MG63 (cell line): Measurements from ENCODE around the gene ARHGAP18. TPM values are rescaled to one million over a fixed set of nuclear protein-coding genes. Genes with fewer than 3 reads are reported as not detected.

ENCODE experiments used
- DNase-seq: peaks from one replicate; pipeline ENCODE4 v3.0.0-alpha.2; 2020
- H3K27me3 ChIP-seq: fragments of 250-450 bp; sonication (Bioruptor Pico); 2 replicates; pipeline ENCODE4 v1.5.1; 2020; ENCODE audit warnings: mild to moderate bottlenecking, moderate library complexity
- H3K36me3 ChIP-seq: fragments of 250-450 bp; sonication (Bioruptor Pico); 2 replicates; pipeline ENCODE4 v1.5.1; 2020; ENCODE audit warnings: mild to moderate bottlenecking, moderate library complexity
- H3K4me3 ChIP-seq: fragments of 250-450 bp; sonication (Bioruptor Pico); 2 replicates; pipeline ENCODE4 v1.5.1; 2020; ENCODE audit warnings: mild to moderate bottlenecking, moderate library complexity
- H3K9me3 ChIP-seq: fragments of 250-450 bp; sonication (Bioruptor Pico); 2 replicates; pipeline ENCODE4 v1.5.1; 2020; ENCODE audit warnings: mild to moderate bottlenecking, moderate library complexity
- total RNA-seq: library from RNA; depleted of rRNA; stranded (reverse); fragments of >200 nt; shearing (Covaris generic); gene quantifications from 2 replicates; pipeline ENCODE4 v1.2.3, GENCODE V29; 2014; ENCODE audit warnings: low replicate concordance

Gene ARHGAP18
- total RNA-seq, 1 experiment from 2014 or later: 31.7 TPM

DNA sequence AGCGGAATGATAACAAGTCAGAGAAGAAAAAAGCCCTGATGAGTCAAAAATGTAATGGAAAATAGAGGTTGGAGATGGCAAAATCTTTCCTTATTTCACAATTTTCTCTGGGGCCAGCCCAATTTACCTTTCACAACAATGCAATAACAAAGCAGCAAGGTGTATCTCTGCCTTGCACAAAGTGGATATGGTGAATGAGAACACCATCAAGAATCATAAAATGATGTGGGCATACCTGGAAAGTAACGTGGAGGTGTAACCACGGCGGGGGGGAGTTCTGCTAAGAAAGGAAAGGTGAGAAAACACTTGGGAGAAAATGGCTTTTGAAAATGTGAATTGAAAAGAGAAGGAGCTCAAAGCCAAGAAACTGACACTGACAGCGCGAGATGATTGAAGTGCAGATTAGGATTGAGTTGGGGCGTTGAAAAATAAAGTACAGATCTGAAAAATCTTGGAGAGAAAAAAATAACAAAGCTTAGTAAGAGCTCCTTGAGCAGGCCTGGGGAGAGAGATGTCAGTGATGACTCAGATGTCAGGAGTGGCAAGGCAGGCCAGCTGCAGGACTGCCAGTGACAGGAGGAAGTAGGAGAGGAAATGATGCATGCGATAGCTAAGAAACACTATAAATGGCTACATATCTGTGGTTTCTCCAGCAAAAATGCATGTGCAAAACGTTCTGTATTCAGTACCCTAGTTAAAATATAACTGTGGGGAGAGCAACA, 26.2 kb downstream of the ARHGAP18 start:
- DNase-seq: peak; percentile 95
- no peaks in the 10 kb centered on the region for H3K9me3 ChIP-seq
- H3K27me3 ChIP-seq: no peaks in the 10 kb centered on the region
- H3K36me3 ChIP-seq: no peaks in the 10 kb centered on the region; the same call in none of the 2 replicates
- H3K4me3 ChIP-seq: no peak overlapping the region

GRCh38 chr6:129681913-129682205, 28.1 kb downstream of the ARHGAP18 start:
- no peak overlapping the region for H3K4me3 ChIP-seq
- no peaks in the 10 kb centered on the region; the same call in 1 of the 2 replicates for H3K36me3 ChIP-seq
- no peaks in the 10 kb centered on the region for H3K27me3 ChIP-seq
- DNase-seq: no peak
- no peaks in the 10 kb centered on the region for H3K9me3 ChIP-seq

GRCh38 chr6:129680633-129681032, 29.3 kb downstream of the ARHGAP18 start:
- DNase-seq: peak; percentile 27
- no peak overlapping the region for H3K4me3 ChIP-seq
- no peaks in the 10 kb centered on the region; the same call in 1 of the 2 replicates for H3K36me3 ChIP-seq
- H3K9me3 ChIP-seq: no peaks in the 10 kb centered on the region
- no peaks in the 10 kb centered on the region for H3K27me3 ChIP-seq

DNA sequence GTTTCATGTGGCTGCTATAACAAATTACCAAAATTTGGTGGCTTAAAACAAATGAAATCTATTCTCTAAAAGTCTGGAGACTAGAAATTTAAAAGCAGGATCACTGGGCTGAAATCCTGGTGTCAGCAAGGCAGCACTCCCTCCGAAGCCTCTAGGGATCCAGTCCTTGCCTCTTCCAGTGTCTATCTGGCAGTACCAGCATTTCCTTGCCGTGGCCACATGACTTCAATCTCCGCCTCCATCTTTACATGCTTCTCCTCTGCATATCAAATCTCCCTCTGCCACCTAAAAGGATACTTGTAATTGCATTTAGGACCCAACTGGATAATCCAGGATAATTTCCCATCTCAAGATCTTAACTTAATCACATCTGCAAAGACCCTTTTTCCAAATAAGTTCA, 30.2 kb downstream of the ARHGAP18 start:
- H3K9me3 ChIP-seq: no peaks in the 10 kb centered on the region
- no peaks in the 10 kb centered on the region for H3K27me3 ChIP-seq
- peak; percentile 53 for DNase-seq
- H3K4me3 ChIP-seq: peak overlapping the region; percentile 18
- H3K36me3 ChIP-seq: no peaks in the 10 kb centered on the region; the same call in none of the 2 replicates

- Histone ChIP-seq H3K9me3 (no peaks in the 10 kb centered on the region), H3K36me3 (no peaks in the 10 kb centered on the region; the same call in none of the 2 replicates), H3K4me3 (peak overlapping the region; percentile 18), H3K27me3 (no peaks in the 10 kb centered on the region)
- DNase-seq: no peak
Observed at GRCh38 chr6:129679275-129679674, 30.7 kb downstream of the ARHGAP18 start.

DNA sequence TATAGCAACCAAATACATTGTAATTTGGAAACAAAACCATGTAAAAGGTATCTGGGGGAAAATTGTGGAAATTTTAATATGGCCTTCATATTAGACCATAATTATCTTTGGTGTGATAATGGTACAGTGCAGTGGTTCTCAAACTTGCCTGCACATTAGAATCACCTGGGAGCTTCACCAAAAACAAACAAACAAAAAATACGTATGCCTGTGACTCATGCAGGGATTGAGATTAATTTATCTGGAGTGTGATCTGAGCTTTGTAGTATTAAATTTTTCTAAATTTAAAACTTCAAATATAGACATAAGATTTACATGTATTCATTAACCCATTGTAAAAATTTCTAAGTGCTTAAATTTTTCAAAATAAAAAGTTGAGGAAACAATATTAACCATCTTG, 31.5 kb downstream of the ARHGAP18 start:
- Histone ChIP-seq H3K4me3 (no peak overlapping the region), H3K36me3 (no peaks in the 10 kb centered on the region; the same call in none of the 2 replicates), H3K27me3 (no peaks in the 10 kb centered on the region), H3K9me3 (no peaks in the 10 kb centered on the region)
- no peak for DNase-seq

- Histone ChIP-seq H3K4me3 (no peak overlapping the region), H3K36me3 (no peaks in the 10 kb centered on the region; the same call in none of the 2 replicates), H3K9me3 (no peaks in the 10 kb centered on the region), H3K27me3 (no peaks in the 10 kb centered on the region)
- no peak for DNase-seq
Observed at GRCh38 chr6:129677620-129678325, 32.2 kb downstream of the ARHGAP18 start.

DNA sequence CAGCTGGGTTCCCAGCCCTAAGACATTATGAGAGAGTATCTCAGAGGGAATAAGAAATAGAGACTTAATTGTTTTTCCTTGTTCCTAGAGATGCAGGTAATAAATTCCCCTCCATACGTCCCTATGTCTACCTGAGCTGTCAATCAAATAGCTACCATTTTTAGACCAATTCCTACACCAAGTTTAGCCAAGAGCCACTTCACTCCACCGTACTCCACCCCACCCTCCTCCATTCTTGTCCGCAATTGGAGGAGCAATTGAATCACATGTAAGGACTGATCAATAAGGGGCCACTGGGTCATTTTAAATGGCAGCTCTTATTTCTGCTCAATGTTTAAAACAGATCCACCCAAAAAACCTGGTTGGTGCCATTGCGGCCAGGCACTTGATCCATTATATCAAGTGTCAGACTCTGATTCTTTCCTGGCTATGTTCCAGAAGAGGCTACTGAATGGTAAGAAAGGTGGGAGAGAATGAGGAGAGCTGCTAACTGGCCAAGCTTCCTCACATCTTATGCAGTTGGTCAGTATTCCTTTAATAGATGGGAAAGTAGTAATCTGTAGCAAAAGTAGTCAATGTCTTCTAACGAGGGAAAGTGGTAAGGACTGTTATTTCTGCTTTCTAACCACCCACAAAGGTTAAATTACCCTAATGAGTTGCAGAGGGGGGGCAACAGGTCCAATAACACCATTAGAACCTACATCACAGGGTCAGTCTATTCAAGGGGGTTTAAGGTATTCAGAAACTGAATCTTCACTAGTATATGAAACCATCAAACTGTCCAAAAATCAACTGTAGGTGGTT, 34.1 kb downstream of the ARHGAP18 start:
- H3K9me3 ChIP-seq: no peaks in the 10 kb centered on the region
- no peaks in the 10 kb centered on the region for H3K27me3 ChIP-seq
- no peak for DNase-seq
- no peak overlapping the region for H3K4me3 ChIP-seq
- H3K36me3 ChIP-seq: no peaks in the 10 kb centered on the region; the same call in none of the 2 replicates

- DNase-seq: no peak
- Histone ChIP-seq H3K4me3 (no peak overlapping the region), H3K27me3 (no peaks in the 10 kb centered on the region)
Observed at GRCh38 chr6:129673748-129674147, 36.2 kb downstream of the ARHGAP18 start.

DNA sequence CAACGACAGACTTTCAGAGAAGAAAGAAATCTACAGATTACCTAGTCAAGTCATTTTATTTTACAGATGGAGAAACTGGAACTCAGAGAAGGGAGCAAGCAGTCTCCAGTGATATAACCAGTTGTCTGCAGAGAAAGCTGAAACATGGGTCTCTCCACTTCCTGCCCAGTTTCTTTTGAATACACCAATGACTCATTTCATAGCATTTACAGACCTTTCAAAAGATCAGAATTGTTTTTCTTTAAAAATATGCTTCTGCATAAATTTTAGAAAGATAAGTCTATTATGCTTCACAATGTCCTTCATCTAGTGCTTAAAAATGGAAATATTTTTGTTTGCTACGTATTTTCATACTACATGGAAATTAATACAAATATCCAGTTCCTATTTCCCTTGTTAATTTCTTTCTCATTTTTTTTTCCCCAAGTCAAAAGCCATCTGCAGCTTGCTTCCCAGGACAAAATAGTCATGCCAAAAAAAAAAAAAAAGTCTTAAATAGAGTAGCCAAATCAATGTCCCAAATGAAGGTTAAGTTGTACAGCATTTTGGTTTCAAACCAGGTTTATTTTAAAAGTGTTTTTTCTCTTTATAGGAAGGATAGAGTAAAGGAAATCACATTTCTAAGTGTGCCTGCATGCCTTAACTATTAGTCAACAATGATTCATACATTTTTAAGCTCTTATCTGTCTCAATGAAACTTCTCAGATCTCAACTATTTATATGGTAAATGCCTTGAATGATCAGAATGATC, 36.9 kb downstream of the ARHGAP18 start:
- Histone ChIP-seq H3K27me3 (no peaks in the 10 kb centered on the region), H3K4me3 (no peak overlapping the region), H3K9me3 (no peaks in the 10 kb centered on the region), H3K36me3 (no peaks in the 10 kb centered on the region; the same call in none of the 2 replicates)
- DNase-seq: peak; percentile 18

More at GRCh38 chr6:129673748-129674147, 36.2 kb downstream of the ARHGAP18 start:
- H3K9me3 ChIP-seq: no peaks in the 10 kb centered on the region
- H3K36me3 ChIP-seq: no peaks in the 10 kb centered on the region; the same call in none of the 2 replicates

- DNase-seq: no peak
- H3K4me3 ChIP-seq: no peak overlapping the region
Observed at GRCh38 chr6:129672341-129672682, 37.7 kb downstream of the ARHGAP18 start.

DNA sequence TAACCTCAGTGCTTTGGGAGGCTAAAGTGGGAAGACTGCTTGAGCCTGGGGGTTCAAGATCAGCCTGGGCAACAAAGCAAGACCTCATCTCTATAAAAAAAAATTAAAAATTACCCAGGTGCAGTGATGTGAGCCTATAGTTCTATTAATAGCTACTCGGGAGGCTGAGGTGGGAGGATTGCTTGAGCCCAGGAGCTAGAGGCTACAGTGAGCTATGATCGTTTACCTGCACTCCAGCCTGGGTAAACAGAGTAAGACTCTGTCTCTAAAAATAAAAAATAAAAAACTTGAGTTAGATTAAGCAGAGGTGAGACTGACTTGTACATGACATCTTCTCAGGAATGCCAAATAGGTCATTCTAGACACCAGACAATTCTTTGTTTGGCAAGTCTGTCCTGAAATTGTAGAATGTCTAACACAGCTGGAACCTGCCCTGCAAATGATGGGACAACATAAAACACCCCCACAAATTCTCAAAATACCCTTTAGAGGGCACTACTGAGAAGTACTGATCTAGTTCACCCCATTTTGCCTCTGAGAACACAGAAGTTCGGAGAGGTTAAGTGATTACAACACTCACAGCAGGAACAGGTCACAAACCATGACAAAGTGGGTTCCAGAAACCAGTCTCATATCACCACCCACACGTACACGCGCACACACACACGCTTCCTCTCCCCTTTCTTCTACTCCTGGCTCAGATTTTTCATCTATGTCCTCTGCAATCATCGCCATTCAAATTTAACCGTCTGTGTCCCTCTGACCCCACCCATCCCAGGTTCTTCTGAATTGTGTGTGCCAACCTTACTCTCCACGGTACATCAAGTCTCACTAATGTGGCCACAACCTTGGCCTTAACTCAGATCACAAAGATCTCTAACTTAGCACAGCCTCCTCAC, 38.3 kb downstream of the ARHGAP18 start:
- no peaks in the 10 kb centered on the region; the same call in 1 of the 2 replicates for H3K36me3 ChIP-seq
- no peaks in the 10 kb centered on the region for H3K27me3 ChIP-seq
- no peak for DNase-seq
- no peaks in the 10 kb centered on the region for H3K9me3 ChIP-seq
- H3K4me3 ChIP-seq: no peak overlapping the region

More at GRCh38 chr6:129672341-129672682, 37.7 kb downstream of the ARHGAP18 start:
- Histone ChIP-seq H3K27me3 (no peaks in the 10 kb centered on the region), H3K36me3 (no peaks in the 10 kb centered on the region; the same call in 1 of the 2 replicates), H3K9me3 (no peaks in the 10 kb centered on the region)

GRCh38 chr6:129670634-129671033, 39.3 kb downstream of the ARHGAP18 start:
- no peak overlapping the region for H3K4me3 ChIP-seq
- H3K27me3 ChIP-seq: no peaks in the 10 kb centered on the region
- no peaks in the 10 kb centered on the region for H3K9me3 ChIP-seq
- no peaks in the 10 kb centered on the region; the same call in 1 of the 2 replicates for H3K36me3 ChIP-seq
- no peak for DNase-seq

DNA sequence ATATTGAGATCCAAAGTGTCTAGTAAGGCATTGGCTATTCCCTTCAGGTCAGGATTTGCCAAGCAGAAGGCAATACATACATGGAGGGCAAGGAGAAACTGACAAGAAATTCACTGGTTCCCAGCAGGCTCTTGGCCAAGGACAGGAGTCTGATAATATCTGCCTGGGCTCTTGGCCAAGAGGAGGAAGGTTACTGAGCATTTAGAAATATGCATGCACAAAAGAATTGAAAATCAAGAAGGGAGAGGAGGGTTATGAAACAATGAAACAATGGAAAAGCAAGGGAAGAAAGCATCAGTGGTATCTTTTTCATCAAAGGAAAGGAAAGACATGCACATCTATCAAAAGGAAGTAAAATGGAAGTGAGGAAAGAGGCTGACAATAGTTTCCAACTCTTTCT, 42.4 kb downstream of the ARHGAP18 start:
- H3K36me3 ChIP-seq: no peaks in the 10 kb centered on the region
- DNase-seq: peak; percentile 42
- H3K27me3 ChIP-seq: no peaks in the 10 kb centered on the region
- H3K9me3 ChIP-seq: no peaks in the 10 kb centered on the region
- no peak overlapping the region for H3K4me3 ChIP-seq

DNA sequence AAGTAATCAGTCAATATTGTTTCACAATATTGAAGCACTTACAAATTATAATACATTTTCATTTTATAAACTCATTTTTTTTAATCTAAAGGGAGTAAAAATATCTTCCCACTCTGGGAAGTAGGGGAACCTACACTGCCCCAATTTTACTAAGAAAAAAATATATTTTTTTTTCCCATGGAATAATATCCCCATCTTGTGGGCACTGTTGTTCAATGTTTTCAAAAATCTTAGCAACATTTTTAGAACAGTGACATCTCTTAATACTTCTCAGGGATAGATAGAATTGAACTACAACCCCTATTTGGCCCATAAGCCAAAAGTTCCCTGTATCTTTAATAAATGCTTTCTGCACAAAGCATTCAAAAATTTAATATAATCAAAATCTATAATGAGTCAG, 42.9 kb downstream of the ARHGAP18 start:
- DNase-seq: no peak
- no peaks in the 10 kb centered on the region for H3K36me3 ChIP-seq
- no peaks in the 10 kb centered on the region for H3K9me3 ChIP-seq
- H3K27me3 ChIP-seq: no peaks in the 10 kb centered on the region
- no peak overlapping the region for H3K4me3 ChIP-seq

GRCh38 chr6:129665555-129665954, 44.4 kb downstream of the ARHGAP18 start:
- no peak overlapping the region for H3K4me3 ChIP-seq
- no peak for DNase-seq
- H3K36me3 ChIP-seq: no peaks in the 10 kb centered on the region
- no peaks in the 10 kb centered on the region for H3K9me3 ChIP-seq
- no peaks in the 10 kb centered on the region for H3K27me3 ChIP-seq
